Measurements from ENCODE around the gene UNC13A. TPM values are rescaled to one million over a fixed set of nuclear protein-coding genes. Genes with fewer than 3 reads are reported as not detected.

The UNC13A gene
- total RNA-seq, 1 experiment from 2014 or later, result 22.2 TPM

- no CpG with 5 or more reads among the region's 7 CpGs for WGBS (ENCODE audit: extremely low coverage, insufficient read length, low lambda C conversion rate)
- no peak overlapping the region for H4K91ac ChIP-seq (ENCODE audit: insufficient read length, low read depth, low read length)
- no peak overlapping the region for H3K27ac Mint-ChIP-seq
Observed at GRCh38 chr19:17659996-17660395, 28.2 kb downstream of the UNC13A start.

More at GRCh38 chr19:17659996-17660395, 28.2 kb downstream of the UNC13A start:
- Histone ChIP-seq H3K79me1 (ENCODE audit: insufficient read depth, low read depth, low read length, poor library complexity, severe bottlenecking) (no peaks in the 10 kb centered on the region), H3K4me2 (ENCODE audit: insufficient read depth, insufficient read length, low read length) (no peak overlapping the region), H3K79me2 (ENCODE audit: insufficient read depth, low read length) (no peaks in the 10 kb centered on the region; the same call in 1 of the 2 replicates), H2BK5ac (ENCODE audit: insufficient read length, low read length) (no peak overlapping the region), H2BK12ac (ENCODE audit: insufficient read length, low read depth, low read length) (no peak overlapping the region), H3K27me3 (ENCODE audit: insufficient read depth, low read length) (no peaks in the 10 kb centered on the region), H2AFZ (ENCODE audit: low read length) (no peak overlapping the region), H3K23ac (ENCODE audit: insufficient read length, low read depth, low read length) (no peak overlapping the region), H3K4ac (ENCODE audit: low read depth, low read length) (no peak overlapping the region), H3K4me1 (ENCODE audit: insufficient read depth, low read length) (no peaks in the 10 kb centered on the region), H4K8ac (replicated peaks; ENCODE audit: insufficient read length, low read depth, low read length) (no peak overlapping the region), H3K18ac (ENCODE audit: insufficient read length, low read depth, low read length) (no peak overlapping the region), H3K56ac (ENCODE audit: insufficient read length, low read depth, low read length) (no peak overlapping the region), H3T11ph (ENCODE audit: low read length) (no peak overlapping the region), H4K20me1 (ENCODE audit: control insufficient read depth, insufficient read depth, insufficient read length) (no peaks in the 10 kb centered on the region), H3K14ac (ENCODE audit: insufficient read depth, low read length) (no peak overlapping the region), H4K5ac (ENCODE audit: insufficient read length, low read depth, low read length) (no peak overlapping the region), H3K9me3 (ENCODE audit: control insufficient read depth, low read depth, low read length) (no peaks in the 10 kb centered on the region), H2BK120ac (ENCODE audit: low read depth, low read length, poor library complexity, severe bottlenecking) (no peak overlapping the region), H2AK5ac (ENCODE audit: insufficient read length, low read length) (no peak overlapping the region), H3K9ac (ENCODE audit: extremely low read depth, insufficient read length, low read length) (no peak overlapping the region), H2BK15ac (ENCODE audit: low read depth, low read length) (no peak overlapping the region), H3K23me2 (ENCODE audit: insufficient read length, low read depth, low read length, poor library complexity, severe bottlenecking) (no peaks in the 10 kb centered on the region), H2BK20ac (ENCODE audit: low read depth, low read length, poor library complexity, severe bottlenecking) (no peak overlapping the region), H3K27ac (ENCODE audit: insufficient read length, low read depth, low read length) (no peak overlapping the region)
- Mint-ChIP-seq H3K4me1 (peaks cover 5 to 7% of the 10 kb centered on the region in 2 experiments), H3K27me3 (ENCODE audit: low read depth) (no peaks in the 10 kb centered on the region), H3K36me3 (ENCODE audit: insufficient read depth in 1 of 3, low read depth in 3 of 3) (peaks cover 49 to 61% (median 58%) of the 10 kb centered on the region in 3 experiments), H3K9me3 (peaks cover 1% of the 10 kb centered on the region in 2 experiments; a peak in 2 of 5 replicates), H3K4me3 (no peak overlapping the region)
- DNase-seq, result no peak
- TF ChIP-seq CTCF (conservative IDR thresholded peaks at IDR 0.05), result no peak

All from H9 (cell line).